Tongue (tissue), 2 donors: Measurements from ENCODE around the gene TMEM117. TPM values are rescaled to one million over a fixed set of nuclear protein-coding genes. Genes with fewer than 3 reads are reported as not detected.

Source experiments
- DNase-seq: peaks from one replicate; pipeline ENCODE4 v3.0.0-alpha.2; 2015
- total RNA-seq: library from RNA; depleted of rRNA; stranded (reverse); fragments of >200 nt; gene quantifications from one replicate; pipeline ENCODE4 v1.2.3, GENCODE V29; 2014

The TMEM117 gene
- total RNA-seq: 19.6 TPM

- peak; percentile 85 for DNase-seq
Measured at GRCh38 chr12:43835656-43836474, at the start of gene TMEM117. TSS of gene TMEM117 (plus strand) at chr12:43836081.

DNA sequence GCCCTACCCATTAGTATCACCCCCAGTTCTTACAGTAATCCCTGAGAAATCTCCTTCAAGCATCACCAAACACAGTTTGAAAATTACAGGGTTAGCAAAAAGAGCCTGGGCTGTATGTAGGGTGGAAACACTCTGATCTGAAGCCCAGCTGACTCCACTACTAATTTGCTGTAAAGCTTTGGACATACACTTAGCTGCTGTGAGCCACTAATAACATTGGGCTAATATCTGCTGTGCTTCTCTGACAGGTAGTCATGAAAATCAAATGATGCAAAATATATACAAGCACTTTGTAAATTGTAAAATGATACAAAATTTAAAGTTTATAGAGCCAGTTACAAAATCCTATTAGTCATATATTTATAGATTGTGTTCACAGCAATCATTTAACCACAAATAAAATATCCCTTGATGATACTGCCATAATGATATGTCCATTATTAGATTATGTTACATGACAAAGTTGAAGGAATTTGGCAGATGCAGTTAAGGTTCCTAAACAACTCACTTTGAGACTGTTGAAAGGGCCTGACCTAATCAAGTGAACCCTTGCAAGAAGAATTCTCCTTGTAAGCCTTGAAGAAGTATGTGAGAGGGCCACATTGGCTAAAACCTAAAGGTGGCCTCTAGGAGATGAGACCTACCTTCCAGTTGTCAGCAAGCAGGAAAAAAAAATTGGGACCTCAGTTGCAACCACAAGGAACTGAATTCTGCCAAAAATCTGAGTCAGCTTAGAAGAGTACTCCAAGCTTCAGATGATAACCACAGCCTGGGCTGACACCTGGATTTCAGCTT, 48.8 kb upstream of the TMEM117 start:
- DNase-seq: no peak

DNA sequence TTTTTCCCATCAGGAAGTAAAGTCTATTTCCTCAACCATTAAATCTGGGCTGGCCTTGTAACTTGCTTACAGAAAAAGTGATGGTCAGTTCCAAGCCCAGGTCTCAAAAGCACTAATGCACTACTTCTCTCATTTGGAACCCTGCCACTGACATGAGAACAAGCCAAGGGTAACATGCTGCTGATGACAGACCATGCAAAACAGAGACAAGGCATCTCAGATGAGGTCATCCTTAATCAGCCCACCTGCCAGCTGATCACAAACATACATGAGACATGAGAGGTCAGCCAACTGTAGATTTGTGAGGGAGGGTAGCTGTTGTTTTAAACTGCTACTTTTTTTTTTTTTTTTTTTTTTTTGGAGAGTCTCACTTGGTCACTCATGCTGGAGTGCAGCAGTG, 45.9 kb upstream of the TMEM117 start:
- DNase-seq: peak; percentile 71

DNA sequence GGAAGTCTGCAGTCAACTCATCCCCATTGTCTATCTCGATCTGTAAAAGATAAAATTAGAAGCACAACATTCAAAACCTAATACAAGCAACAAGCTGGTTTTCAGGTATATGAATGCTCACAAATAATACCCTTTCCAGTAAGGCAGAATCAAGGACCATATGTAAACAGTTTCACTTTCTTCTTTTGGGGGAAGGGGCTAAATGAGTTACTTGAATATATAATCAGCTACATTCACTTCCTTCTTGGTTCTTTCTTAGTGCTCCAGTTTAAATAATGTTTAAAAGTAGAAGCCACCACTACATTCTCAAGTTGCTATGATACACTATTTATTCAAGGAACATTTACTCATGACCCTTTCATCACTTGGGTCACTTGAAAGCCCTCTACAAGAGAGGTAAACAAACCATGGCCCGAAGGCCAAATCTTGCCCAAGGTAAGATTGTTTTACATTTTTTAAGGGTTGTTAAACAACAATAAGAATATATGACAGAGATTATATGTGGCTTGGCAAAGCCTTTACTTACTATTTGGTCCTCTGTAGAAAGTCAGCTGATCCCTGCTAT, 40.1 kb upstream of the TMEM117 start:
- DNase-seq: no peak

DNA sequence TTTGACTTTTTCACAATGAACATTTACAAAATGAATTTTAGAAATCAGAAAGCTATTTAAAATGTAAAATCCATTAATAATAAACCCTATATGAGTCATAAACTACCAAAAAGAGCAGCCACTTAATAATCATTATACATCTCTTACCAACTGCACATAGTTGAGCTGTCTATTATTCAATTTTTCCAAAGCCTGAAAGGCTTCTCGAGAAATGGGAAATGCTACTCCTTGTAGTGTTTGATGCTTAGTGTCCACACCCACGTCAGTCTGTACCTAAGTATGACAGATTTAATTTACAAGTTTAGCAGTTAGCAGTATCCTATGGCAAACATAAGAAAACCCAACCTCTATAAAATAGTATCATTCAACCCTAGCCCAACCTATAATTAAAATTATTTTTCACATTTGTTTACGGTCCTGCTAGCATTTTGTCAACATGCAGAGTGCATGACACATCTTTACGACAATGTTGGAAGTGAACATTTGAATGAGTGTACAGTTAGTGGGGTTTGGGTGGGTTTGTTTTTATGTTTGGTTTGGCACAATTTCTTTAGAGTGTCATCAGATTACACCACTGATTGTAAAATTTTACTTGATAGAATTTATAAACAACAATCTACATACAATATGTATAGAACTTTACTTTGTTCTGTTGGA, 38.2 kb upstream of the TMEM117 start:
- DNase-seq: no peak

- no peak for DNase-seq
Measured at GRCh38 chr12:43805149-43805859, 30.6 kb upstream of the TMEM117 start.

DNA sequence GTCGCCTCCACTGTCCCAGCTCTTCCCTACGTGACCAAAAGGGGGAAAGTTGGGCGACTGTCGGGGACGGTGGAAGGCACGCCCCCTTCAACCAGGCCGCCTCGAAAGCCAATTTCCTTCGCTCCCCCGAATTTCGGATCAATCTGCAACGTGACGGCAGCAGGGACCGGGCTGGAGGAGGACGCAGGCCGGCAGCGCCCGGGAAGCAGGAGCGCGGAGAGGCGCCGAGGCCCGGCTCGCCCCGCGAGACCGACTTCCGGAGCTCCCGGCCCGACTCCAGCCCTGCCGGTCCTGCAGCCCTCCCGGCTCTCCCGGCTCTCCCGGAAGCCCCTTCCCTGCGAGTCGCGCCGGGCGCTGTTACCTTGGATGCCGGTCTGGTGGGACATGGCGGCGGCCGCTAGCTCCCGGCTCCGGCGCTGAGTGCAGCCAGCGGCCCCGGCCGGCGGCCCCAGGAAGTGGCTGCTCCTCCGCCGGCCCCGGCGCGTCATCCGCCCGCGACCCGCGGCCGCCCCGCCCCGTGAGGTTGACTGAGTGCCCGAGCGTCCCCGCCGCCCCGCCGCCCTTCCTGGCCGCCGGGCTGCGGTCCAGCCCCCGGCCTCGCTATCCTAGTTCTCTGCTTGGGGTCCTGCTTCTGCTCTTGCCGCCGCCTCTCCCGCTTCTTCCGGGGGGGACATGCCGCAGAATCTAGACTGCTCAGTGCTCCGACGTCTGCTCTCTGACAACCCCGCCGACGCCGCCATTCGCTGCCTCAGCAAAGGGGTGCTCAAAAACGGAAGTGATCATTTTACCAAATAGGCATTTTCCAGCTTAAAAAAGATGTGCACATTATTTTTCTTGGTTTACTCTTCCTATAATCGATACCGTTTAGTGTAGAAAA, 29.8 kb upstream of the TMEM117 start, which contains the start of gene TWF1:
TWF1 (minus strand) TSS at position 458 of the 877 bp plus-strand sequence; CDS start at position 386, 72 bp downstream.
- peak; percentile 94 for DNase-seq

GRCh38 chr12:43806737-43807072, 29.2 kb upstream of the TMEM117 start:
- no peak for DNase-seq

DNA sequence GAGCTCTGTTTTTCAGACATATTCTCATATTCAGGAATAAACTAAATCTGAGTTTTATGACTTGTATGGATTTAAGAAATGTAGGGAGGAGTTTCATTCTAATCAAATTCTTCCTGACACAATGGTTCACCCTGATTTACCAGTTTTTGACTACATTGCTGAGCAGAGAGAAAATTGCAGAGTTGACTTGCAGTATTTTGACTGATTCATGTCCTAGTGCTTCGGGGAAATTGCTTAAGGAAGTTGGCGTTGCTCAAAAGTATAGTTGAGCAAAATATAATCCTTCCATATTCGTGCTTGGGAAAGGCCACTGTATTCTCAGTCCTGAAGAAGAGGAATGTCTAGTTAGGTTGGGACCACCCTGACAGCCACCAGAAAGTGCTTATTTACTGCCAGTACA, 28.5 kb upstream of the TMEM117 start:
- peak; percentile 10 for DNase-seq

DNA sequence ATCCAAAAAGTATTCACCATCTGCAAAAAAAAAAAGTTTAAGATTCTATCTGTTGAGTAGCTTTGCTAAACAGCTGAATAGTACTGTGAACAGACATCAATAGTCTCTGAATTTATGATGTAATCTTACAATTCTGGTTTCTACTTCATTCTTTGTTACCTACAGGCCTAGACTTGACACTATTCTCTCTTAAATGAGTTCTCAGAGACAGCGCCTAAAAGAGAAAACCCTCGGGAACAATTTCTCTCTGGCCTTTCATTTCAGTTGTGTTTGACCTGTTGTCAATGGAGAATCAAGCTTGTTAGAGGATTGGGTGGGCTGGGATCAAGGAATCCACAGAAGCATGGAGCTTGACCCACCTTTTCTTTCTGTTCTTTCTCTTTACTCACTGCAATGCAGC, 23.8 kb upstream of the TMEM117 start:
- DNase-seq: no peak

DNA sequence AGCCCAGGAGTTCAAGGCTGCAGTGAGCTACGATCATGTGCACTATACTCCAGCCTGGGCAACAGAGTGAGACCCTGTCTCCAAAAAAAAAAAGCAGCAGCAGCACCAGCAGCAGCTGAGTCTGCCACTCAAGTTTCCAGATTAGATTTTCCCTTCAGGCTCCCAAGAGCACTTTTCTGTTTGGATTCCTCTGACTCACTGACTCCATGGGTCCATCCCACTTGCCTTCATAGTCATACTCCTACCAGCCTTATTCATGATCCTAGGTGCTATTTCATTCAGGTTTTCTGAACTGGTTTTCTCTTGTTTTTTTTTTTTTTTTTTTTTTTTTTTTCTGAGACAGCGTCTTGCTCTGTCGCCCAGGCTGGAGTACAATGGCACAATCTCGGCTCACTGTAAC, 23.0 kb upstream of the TMEM117 start:
- no peak for DNase-seq

GRCh38 chr12:43815416-43815815, 20.5 kb upstream of the TMEM117 start:
- DNase-seq: no peak

DNA sequence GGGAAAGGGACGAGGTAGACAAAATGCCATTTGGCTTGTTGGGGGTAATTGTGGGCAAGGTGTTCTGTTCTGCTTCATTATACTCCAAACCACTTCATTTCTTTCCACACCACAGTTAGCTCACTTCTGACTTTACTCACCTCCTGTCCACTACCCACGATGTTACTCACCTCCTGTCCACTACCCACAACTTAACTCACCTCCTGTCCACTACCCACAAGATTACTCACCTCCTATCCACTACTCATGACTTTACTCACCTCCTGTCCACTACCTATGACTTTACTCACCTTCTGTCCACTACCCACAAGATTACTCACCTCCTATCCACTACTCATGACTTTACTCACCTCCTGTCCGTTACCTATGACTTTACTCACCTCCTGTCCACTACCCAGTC, 19.7 kb upstream of the TMEM117 start:
- no peak for DNase-seq

- no peak for DNase-seq
Measured at GRCh38 chr12:43824207-43824775, 11.6 kb upstream of the TMEM117 start.

GRCh38 chr12:43826681-43827080, 9.2 kb upstream of the TMEM117 start:
- no peak for DNase-seq

DNA sequence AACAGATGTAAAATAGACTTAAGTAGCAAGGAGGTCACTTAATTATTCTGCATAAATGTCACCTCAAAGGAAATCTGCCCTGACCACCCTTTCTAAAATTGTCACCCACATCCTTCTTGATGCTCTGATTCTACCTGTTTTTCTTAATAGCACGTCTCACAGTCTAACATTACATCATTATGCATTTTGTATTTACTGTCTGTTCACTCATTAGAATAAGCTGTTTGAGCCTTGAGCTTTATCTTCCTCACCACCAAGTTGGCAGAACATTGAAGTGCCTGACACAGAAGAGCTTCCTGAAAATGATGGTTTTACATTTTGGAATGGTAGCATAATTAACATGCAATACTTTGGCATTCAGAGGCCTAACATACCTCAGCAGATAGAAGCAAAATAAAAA, 8.8 kb upstream of the TMEM117 start:
- no peak for DNase-seq

- DNase-seq: no peak
Measured at GRCh38 chr12:43832463-43833168, 3.3 kb upstream of the TMEM117 start.

GRCh38 chr12:43835264-43835655, 621 bp upstream of the TMEM117 start:
- no peak for DNase-seq

DNA sequence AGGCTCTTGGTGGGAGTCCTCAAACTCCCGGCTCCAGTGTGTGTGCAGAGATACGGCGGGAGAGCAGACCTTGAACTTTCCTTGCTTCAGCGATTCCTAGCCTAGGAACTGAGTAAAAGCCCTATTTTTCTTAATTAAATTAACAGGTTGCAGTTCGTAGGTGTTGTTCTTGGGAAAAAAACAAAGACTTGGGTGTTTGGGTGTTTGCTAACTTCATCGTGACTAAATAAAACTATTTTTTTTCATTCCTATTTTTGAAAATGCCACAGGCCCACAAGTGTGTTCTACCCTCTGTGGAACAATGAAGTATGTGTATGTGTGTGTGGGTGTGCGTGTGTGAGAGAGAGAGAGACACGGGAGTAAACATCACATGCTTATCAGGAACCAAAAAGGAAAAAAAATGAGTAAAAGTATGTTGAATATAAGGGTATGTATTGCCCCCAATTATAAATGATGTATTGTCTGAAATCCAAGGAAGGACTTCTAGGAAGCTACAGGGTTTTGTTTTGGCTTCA, 651 bp downstream of the TMEM117 start:
- peak; percentile 64 for DNase-seq

- no peak for DNase-seq
Measured at GRCh38 chr12:43840338-43840737, 4.5 kb downstream of the TMEM117 start.
